ENCODE results near the gene CCDC137. TPM values are rescaled to one million over a fixed set of nuclear protein-coding genes. Genes with fewer than 3 reads are reported as not detected.
A peak's percentile ranks its signal among the peaks of the same experiment; 100 is the strongest.
"Not testable (repeated sequence)": the region's sequence is repeated elsewhere in the genome, so short reads cannot be mapped to it uniquely, and the experiment has no call there.

CCDC137 gene, protein sequence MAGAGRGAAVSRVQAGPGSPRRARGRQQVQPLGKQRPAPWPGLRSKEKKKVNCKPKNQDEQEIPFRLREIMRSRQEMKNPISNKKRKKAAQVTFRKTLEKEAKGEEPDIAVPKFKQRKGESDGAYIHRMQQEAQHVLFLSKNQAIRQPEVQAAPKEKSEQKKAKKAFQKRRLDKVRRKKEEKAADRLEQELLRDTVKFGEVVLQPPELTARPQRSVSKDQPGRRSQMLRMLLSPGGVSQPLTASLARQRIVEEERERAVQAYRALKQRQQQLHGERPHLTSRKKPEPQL
- 11.1 and 14.1 TPM in 2 replicates for total RNA-seq

DNA sequence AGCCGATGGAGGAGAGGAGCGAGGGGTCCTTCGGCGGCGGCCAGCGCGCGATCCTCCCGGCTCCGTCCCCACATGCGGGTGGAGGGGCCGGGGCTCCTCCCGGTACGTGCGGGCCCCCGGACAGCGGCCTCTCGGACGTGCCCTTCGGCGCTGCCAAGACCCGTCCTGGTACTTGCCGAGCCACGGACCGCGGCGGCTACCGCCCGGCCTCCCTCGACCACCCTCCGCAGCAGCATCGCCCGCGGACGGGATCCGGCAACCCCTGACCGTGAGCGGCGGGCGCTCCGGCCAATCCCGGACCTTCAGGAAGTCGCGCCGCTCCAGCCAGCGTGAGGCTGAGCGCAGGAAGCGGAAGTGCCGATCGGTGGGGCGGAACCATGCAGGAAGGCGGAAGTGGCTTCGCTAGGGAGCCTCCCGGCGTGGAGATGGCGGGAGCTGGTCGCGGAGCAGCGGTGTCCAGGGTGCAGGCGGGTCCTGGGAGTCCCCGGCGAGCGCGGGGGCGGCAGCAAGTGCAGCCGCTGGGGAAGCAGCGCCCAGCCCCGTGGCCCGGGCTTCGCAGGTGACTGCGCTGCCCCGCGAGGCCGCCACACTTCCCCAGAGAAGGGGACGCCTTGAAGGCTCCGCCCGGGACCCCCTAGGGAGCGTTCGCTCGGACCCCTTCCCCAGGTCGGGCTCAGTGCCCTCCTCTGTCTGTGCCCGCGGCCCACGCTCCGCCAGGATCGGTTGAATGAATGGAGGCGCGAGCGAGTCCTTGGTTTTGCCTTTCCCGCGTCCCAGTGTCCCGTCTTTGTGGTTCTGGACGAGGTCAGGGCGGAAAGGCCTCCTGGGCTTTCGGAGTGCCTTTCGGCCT, at the start of gene CCDC137, which contains the start of gene OXLD1:
Gene CCDC137 (plus strand): TSS at position 396 of the 850 bp plus-strand sequence. CDS start 30 bp downstream, at position 426.
Gene OXLD1 (minus strand): TSS at position 264 of the 850 bp plus-strand sequence. CDS start 28 bp downstream, at position 236.
- DNase-seq = peak; percentile 98

DNA sequence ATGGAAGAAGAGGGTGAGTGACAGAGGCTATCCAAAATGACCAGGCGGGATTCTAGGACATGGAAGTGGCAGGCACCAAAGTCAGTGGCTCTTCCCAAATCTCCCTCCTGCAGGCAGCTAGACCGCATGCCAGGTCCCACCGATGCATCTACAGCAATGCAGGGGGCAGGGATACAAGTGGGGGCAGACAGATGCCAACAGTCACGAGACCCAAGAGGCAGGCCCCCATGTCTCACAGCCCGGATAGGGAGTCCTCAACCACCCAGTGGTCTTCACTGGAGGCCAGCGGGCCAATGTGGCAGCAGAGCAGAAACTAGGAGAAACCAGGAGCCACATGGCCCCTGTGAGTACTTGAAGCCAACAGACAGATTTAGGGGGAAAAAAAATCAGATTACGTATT, 49.7 kb upstream of the CCDC137 start:
- DNase-seq = no peak

DNA sequence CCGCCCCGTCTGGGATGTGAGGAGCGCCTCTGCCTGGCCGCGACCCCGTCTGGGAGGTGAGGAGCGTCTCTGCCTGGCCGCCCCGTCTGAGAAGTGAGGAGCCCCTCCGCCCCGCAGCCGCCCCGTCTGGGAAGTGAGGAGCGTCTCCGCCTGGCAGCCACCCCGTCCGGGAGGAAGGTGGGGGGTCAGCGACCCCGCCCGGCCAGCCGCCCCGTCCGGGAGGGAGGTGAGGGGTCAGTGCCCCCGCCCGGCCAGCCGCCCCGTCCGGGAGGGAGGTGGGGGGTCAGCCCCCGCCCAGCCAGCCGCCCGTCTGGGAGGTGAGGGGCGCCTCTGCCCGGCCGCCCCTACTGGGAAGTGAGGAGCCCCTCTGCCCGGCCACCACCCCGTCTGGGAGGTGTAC, 48.2 kb upstream of the CCDC137 start:
- DNase-seq = not testable (repeated sequence)

DNA sequence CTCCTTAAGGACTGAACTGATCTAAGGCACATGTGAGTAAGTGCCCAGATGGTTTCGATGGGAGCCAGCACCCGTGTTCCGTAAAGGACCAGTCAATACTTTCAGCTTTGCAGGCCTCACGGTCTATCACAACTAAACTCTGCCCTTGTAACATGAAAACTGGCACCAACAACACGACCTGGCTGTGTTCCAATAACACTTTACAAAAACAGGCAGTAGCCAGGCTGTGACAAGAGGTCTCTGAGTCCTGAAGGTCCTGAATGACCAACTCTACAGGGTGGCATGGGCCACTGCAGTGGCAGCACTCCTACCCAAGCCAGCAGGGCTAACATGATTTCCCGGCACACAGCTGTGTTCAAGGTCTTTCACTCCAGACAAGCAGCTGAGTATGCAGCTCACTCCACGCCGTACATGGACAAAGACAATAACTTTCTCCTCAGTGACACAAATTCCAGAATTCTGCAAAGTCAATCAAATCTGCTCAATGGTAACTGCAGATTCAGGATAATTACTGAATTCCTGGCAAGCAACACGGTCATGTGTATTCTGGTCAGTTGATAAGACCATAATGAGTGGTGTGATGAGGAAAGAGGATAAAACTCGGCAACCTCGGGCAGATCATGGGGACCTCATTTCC, 44.9 kb upstream of the CCDC137 start:
- peak; percentile 16 for DNase-seq

DNA sequence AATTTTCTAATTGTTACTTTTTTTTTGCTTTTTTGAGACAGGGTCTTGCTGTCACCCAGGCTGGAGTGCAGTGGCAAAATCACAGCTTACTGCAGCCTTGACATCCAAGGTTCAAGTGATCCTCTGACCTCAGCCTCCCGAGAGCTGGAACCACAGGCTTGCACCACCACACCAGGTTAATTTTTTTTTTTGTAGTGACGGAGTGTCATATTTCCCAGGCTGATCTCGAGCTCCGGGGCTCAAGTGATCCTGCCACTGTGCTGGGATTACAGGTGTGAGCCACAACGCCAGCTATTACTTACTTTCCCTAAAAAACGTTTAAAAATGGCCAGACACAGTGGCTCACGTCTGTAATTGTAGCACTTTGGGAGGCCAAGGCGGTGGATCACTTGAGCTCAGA, 36.3 kb upstream of the CCDC137 start:
- no peak for DNase-seq

DNA sequence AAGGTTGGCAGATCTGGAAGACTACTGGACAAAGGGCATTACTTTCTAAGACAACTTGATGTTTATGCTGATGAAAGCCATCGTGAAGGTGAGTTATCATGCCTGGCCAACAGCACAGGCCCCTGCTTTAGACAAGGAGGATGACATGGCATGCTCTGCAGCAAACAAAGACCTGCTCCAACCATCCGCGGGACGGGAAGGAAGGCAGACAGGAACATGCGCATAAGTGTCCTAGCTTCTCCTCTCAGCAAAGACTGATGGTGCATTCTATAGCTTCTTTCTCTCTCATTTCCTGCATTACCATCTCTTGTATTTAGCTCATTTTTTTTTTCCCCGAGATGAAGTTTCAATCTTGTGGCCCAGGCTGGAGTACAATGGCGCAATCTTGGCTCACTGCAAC, 35.1 kb upstream of the CCDC137 start:
- no peak for DNase-seq

DNA sequence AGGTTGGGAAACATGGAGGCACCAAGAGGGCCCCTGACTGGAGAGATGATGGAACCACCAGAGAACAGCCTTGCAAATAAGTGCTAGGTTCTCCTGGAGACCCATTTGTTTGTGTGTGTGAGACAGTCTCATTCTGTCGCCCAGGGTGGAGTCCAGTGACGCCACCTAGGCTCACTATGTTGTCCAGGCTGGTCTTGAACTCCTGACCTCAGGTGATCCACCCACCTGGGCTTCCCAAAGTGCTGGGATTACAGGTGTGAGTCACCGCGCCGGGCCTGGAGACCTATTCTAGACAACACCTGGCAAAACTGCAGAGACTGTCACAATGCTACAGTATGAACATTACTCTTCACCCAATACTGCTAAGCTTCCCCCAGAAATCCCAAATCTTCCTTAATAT, 31.1 kb upstream of the CCDC137 start:
- DNase-seq = no peak

DNA sequence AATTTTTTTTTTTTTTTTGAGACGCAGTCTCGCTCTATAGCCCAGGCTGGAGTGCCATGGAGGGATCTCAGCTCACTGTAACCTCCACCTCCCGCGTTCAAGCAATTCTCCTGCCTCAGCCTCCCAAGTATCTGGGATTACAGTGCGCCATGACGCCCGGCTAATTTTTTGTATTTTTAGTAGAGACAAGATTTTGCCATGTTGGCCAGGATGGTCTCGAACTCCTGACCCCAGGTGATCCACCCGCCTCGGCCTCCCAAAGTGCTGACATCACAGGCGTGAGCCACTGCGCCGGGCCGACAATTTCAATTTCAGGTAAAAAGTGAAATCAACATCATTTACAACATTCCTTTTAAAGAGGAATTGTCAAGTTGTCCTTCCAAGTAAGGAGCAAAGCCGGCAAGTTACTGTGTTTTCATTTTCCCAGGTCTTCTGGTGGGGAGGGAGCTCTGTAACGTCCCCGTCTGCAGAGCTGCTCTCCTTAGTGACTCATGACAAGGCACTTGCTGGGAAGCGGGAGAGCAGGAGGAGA, 30.5 kb upstream of the CCDC137 start:
- no peak for DNase-seq

DNA sequence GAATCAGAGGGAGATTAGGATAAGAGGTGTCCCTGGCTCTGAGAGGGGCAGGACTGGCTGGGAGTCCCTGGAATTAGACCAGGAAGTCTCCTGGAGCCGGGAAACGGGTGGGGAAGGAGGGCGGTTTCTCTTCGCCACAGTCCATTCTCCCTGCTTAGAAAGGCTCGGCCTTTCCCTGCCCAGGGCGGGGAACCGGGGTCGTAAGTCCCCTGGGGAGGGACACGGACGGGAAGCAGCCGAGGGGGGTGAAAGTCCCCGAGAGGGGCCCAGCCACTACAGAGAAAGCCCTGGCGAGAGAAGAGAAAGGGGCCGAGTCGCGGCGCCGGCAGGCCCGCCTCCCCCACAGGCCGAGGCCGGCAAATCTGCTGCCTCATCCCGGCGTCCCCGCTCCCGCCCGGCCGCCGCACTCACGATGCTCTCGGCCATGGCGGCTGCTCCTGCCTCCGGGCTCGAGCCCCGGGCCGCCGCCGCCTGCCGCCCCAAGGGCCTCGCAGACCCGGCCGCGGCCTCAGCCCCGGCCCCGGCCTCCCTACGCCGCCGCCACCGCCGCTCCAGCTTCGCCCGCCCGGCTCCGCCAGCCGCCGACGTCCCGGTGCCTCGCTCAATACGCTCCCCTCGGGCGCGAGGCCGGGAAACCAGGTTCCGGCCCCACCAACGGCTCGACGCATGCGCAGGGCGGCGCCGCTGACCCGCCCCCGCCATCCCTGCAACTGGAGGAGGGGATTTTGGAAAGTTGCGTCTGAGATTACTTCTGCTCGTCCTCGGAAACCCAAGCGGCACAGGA, 29.8 kb upstream of the CCDC137 start, which contains the start of the genes NPLOC4 and TSPAN10:
Gene NPLOC4 (minus strand): TSS at position 608 of the 784 bp plus-strand sequence. CDS start 182 bp downstream, at position 426.
Gene TSPAN10 (plus strand): TSS at position 692 of the 784 bp plus-strand sequence. CDS start 5,217 bp downstream, outside the sequence.
- peak; percentile 89 for DNase-seq

DNA sequence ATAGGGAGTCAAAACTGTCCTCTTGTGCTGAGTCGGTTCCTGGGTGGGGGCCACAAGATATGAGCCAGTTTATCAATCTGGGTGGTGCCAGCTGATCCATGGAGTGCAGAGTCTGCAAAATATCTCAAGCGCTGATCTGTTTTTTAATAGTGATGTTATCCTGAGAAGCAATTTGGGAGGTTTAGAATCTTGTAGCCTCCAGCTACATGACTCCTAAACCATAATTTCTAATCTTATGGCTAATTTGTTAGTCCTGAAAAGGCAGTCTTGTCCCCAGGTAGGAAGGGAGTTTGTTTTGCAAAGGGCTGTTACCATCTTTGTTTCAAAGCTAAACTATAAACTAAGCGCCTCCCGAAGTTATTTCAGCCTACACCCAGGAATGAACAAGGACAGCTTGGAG, 27.9 kb upstream of the CCDC137 start:
- no peak for DNase-seq

DNA sequence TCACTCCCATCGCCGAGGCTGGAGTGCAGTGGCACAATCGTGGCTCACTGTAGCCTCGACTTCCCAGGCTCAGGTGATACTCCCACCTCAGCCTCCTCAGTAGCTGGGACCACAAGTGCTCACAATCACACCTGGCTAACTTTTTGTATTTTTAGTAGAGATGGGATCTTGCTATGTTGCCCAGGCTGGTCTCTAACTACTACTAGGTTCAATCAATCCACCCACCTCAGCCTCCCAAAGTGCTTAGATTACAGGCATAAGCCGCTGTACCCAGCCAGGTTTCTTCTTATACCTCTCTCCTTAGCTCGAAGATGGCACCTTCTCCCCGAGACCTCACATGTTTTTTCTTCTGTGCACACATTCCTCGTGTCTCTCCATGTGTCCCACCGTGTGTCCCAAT, 26.5 kb upstream of the CCDC137 start:
- DNase-seq = no peak

DNA sequence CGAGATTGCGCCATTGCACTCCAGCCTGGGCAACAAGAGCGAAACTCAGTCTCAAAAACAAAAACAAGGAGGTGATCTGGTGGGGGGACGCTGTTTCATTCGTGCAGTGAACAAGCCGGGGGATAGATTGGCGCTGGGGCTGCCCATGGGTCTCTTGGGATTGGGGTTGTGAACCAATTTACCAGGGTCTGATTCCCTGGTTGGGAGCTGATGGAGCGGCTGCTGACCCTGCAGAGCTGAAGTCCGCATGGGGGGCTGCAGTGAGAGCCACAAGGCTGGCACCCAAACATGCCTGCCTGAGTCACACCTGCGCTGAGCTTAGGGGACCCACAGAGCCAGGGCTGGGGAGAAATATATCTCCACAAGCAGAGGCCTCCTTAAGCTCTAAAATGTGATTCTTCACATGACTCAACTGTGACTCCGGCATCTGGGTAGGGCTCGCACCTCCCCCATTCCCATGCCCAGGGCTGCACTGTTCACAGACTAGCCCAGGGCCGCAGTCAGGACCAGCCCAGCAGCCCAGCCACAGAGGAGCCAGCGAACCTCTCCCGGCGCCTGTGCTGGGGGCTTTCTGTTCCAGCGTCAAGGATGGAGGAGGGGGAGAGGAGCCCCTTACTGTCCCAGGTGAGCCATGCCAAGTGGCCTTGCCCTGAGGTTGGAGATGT, 24.6 kb upstream of the CCDC137 start:
- DNase-seq = no peak

DNA sequence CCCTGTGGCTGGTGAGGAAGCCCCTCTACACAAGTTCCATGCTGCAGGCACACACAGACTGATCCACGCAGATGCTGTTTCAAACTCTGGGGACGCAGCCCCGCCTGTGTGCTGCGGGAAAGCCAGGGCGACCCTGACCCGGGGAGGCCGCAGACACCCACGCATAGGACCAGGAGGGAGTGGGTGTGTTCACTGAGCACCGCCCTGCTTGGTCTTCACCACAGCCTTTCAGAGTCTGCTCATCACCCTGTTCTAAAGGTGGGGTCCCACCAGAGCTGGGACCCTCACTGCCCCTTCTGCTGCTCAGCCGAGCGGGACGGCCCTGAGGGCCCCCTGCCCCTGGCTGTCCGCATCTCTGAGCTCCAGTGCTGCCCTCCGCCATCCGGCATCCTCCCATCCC, 22.0 kb upstream of the CCDC137 start:
- DNase-seq = no peak

DNA sequence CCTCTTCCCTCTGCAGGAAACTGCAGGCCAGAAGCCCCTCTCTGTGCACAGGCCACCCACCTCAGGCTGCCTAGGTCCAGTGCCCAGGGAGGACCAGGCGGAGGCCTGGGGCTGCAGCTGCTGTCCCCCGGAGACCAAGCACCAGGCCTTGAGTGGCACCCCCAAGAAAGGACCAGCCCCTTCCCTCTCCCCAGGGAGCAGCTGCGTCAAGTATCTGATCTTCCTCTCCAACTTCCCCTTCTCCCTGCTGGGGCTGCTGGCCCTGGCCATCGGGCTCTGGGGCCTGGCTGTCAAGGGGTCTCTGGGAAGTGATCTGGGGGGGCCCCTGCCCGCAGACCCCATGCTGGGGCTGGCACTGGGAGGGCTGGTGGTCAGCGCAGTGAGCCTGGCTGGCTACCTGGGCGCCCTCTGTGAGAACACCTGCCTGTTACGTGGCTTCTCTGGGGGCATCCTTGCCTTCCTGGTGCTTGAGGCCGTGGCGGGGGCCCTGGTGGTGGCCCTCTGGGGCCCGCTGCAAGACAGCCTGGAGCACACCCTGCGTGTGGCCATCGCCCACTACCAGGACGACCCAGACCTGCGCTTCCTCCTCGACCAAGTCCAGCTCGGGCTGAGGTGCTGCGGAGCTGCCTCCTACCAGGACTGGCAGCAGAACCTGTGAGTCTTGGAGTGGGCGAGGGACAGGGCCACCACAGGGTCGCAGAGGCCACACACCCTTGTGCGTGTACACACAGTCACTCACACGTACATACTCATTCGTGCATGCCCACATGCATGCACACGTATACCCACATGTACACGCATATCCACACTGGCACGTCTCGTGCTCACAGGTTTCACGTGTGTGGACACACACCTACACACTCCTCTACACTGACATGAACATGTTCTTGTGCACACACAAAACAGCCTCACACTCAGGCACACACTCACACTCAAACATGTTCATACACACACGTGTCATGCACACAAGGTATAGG, 21.3 kb upstream of the CCDC137 start:
- no peak for DNase-seq

DNA sequence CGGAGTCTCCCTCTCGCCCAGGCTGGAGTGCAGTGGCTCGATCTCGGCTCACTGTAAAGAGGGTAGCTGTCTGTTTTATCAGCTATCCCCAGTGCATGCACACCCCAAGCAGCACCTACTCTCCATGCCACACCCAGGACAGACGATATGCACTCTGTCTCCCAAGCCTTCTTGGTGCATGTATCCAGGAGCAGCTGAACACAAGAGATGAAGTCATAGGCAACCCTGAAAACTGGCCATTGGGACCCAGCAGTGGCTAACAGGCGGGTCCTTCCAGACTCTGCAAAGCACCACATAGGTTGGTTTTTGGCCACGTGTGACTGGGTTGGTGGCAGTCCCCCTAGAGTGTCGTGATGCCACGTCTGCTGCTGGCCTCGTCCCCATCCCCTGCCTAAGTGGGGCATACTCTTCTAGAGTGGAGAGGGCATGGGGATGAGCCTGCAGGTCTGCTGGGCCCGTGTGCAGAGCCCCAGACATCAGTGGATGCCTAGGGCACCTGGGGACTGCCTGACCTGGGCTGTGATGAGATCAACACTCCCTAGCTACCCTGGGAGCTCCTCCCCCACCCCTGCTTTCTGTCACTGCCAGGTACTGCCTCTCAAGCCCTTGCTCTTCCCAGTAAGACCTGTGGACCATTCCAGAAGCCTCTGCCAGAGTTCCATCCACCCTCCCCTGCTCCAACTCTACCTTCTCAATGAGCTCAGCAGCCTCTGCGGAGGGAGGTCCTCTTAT, 19.5 kb upstream of the CCDC137 start:
- no peak for DNase-seq

DNA sequence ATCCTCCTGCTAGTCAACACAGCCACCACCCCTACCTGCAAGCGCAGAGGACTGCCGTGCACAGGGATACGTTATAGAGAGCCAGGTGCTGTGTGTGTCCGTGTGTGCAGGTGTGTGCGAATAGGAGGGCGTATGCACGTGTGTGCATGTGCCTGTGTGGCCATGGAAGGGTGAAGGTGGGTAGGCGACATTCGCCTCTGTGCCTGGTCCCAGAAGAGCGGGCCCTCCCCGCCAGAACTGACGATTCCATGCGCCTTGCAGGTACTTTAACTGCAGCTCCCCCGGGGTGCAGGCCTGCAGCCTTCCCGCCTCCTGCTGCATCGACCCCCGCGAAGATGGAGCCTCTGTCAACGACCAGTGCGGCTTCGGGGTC, 18.9 kb upstream of the CCDC137 start:
- DNase-seq = no peak

DNA sequence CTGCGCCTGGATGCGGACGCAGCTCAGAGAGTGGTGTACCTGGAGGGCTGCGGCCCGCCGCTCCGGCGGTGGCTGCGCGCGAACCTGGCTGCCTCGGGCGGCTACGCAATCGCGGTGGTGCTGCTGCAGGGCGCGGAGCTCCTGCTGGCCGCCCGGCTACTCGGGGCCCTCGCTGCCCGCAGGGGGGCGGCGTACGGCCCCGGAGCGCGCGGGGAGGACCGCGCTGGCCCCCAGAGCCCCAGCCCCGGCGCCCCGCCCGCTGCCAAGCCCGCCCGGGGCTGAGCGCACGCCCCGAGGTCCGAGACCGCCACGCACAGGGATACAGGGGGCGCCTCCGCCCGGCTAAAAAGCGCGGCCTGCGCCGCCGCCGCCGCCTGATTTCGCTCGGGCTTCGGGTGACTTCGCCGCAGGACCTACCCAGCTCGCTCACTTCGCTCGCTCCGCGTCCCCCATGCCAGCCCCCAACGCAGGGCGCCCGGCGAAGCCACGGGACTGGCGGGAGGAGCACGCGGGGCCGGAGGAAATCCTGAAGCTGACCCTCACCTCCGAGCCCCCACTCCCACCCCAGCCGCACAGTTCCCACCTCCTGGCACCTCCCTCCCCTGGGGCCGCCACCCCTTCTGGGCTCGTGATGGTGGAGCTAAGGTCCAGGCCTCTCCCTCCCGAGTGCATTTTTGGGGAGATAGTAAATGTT, 18.4 kb upstream of the CCDC137 start:
- DNase-seq = no peak

DNA sequence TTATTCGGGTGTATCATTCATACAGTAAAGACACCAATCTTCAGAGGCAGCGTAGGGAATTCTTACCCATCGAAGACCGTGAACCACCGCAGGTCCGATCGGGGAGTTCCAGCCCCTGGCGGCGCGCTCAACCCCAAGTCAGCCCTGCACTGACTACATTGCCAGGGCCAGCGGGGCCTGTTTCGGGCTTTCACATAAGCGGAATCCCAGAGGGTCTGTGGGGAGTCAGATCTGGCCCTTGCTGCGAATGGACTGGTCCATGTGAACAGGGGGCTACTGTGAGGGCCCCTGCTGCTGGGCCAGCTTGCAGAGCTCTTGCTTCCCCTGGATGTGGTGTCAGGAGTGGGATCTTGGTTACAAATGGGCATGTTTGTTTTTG, 17.8 kb upstream of the CCDC137 start:
- DNase-seq = no peak

DNA sequence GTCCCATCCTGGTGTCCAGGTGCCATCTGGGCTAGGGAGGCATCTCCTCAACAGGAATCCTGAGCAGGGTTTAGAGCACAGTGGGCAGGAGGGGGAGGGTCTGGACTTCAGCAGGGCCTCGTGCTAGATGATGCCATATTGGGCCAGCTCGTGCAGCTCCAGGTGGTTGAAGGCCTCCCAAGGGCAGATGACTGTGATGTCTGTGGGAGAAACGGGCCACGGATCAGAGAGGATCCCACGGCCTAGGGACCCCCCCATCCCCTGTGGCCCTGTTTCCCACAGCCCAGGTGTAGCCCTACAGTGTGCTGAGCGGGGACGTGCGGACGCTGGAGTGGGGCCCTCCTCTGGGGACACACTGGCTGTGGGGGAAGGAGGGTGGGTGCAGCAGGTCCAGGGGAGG, 15.6 kb upstream of the CCDC137 start:
- no peak for DNase-seq
